Testis (tissue), 3 donors: ENCODE measurements around the gene ZNRD2. TPM values are rescaled to one million over a fixed set of nuclear protein-coding genes. Genes with fewer than 3 reads are reported as not detected.
A peak's percentile ranks its signal among the peaks of the same experiment; 100 is the strongest.

Experiments
- DNase-seq: peaks from one replicate; pipeline ENCODE4 v3.0.0-alpha.2; 2019
- H3K27ac ChIP-seq, 2 donors: fragments of 200-600 bp; sonication (generic); one replicate each; pipeline ENCODE4 v1.5.1; 2019
- H3K27me3 ChIP-seq: fragments of 200-600 bp; sonication (generic); one replicate; pipeline ENCODE4 v1.5.1; 2019
- H3K36me3 ChIP-seq: fragments of 200-600 bp; sonication (generic); one replicate; pipeline ENCODE4 v1.5.1; 2017; ENCODE audit warnings: low read depth; ENCODE audit errors: missing control alignments
- H3K4me1 ChIP-seq: fragments of 200-600 bp; sonication (generic); one replicate; pipeline ENCODE4 v1.5.1; 2019
- H3K4me3 ChIP-seq, 2 donors: fragments of 200-600 bp; sonication (generic); one replicate each; pipeline ENCODE4 v1.5.1; 2017 to 2019
- H3K9me3 ChIP-seq: fragments of 200-600 bp; sonication (generic); one replicate; pipeline ENCODE4 v1.5.1; 2017
- CTCF ChIP-seq, 3 experiments: fragments of 450-650 bp in 2 of 3; fragments of 200-600 bp in 1 of 3; sonication (generic) in 1 of 3; IDR thresholded peaks; one replicate each; pipeline ENCODE4 v1.5.1; 2016 to 2019; ENCODE audit warnings: antibody characterized with exemption in 3 of 3, mild to moderate bottlenecking in 2 of 3, moderate library complexity in 1 of 3
- POLR2A ChIP-seq: fragments of 450-650 bp; IDR thresholded peaks from one replicate; pipeline ENCODE4 v1.6.1; 2017; ENCODE audit warnings: antibody characterized with exemption, mild to moderate bottlenecking, moderate library complexity
- WGBS, 2 donors: methylation state at CpG; one replicate each; pipeline ENCODE4 v1.1.5; 2018; 5-methylcytosine and 5-hydroxymethylcytosine counted together
- intact Hi-C: fragments of 100-400 bp; cut with DNase I; formaldehyde crosslinking; loops from one replicate; pipeline ENCODE4 v1.15.1; 2023; ENCODE audit warnings: low total_unique reads
- polyA plus RNA-seq: library from polyadenylated mRNA; stranded (reverse); fragments of 350-450 nt; fragmentation: Illumina TruSeq; extraction: RNeasy Lipid Tissue Mini Kit (QIAGEN cat#74804); gene quantifications from one replicate; pipeline ENCODE4 v1.2.3, GENCODE V29; 2014; ENCODE audit warnings: low read depth, low replicate concordance; ENCODE audit not compliant: insufficient read depth
- total RNA-seq, 2 donors: library from RNA; depleted of rRNA; stranded (reverse); fragments of >200 nt; gene quantifications; one replicate each; pipeline ENCODE4 v1.2.3, GENCODE V29; 2016

Gene ZNRD2
- total and polyA plus RNA-seq, 3 donors from 2014 or later: 67.7 to 79.6 (median 77.6) TPM

GRCh38 chr11:65549096-65549495, 21.2 kb upstream of the ZNRD2 start:
- WGBS, 2 donors: 91 to 92% methylated on average over 3 of the region's 3 CpGs
- Histone ChIP-seq H3K4me3 (no peak overlapping the region), H3K9me3 (no peaks in the 10 kb centered on the region), H3K36me3 (no peaks in the 10 kb centered on the region), H3K4me1 (no peaks in the 10 kb centered on the region), H3K27ac (no peak overlapping the region), H3K27me3 (no peaks in the 10 kb centered on the region)
- TF ChIP-seq POLR2A (no peak), CTCF (IDR thresholded peaks at IDR 0.05) (no peak)
- intact Hi-C loops: no loop called here
- DNase-seq: no peak

- peaks cover 16% of the 10 kb centered on the region for H3K4me1 ChIP-seq
Observed at GRCh38 chr11:65551572-65552387, 18.5 kb upstream of the ZNRD2 start.

GRCh38 chr11:65552388-65552951, 17.8 kb upstream of the ZNRD2 start:
- H3K27me3 ChIP-seq: no peaks in the 10 kb centered on the region
- intact Hi-C loops: no loop called here
- no peaks in the 10 kb centered on the region for H3K36me3 ChIP-seq
- no peak for TF ChIP-seq POLR2A
- peak in 1 of 3 experiments; percentile 3 for TF ChIP-seq CTCF (IDR thresholded peaks at IDR 0.05)
- WGBS, 2 donors: 87 to 89% methylated on average over 6 to 9 of the region's 9 CpGs
- DNase-seq: no peak
- H3K4me1 ChIP-seq: peaks cover 16% of the 10 kb centered on the region
- no peaks in the 10 kb centered on the region for H3K9me3 ChIP-seq
- H3K27ac ChIP-seq: no peak overlapping the region
- no peak overlapping the region for H3K4me3 ChIP-seq

More at GRCh38 chr11:65551572-65552387, 18.5 kb upstream of the ZNRD2 start:
- WGBS, 2 donors: 65 to 80% methylated on average over 8 to 17 of the region's 17 CpGs
- DNase-seq: peak; percentile 72
- no peak overlapping the region for H3K4me3 ChIP-seq
- intact Hi-C loops: no loop called here
- TF ChIP-seq POLR2A (no peak), CTCF (IDR thresholded peaks at IDR 0.05) (peak in 1 of 3 experiments; percentile 46)
- H3K27ac ChIP-seq: no peak overlapping the region
- no peaks in the 10 kb centered on the region for H3K36me3 ChIP-seq
- H3K27me3 ChIP-seq: no peaks in the 10 kb centered on the region
- H3K9me3 ChIP-seq: no peaks in the 10 kb centered on the region

GRCh38 chr11:65553301-65554001, 16.8 kb upstream of the ZNRD2 start:
- Histone ChIP-seq H3K27ac (no peak overlapping the region), H3K36me3 (no peaks in the 10 kb centered on the region), H3K27me3 (no peaks in the 10 kb centered on the region), H3K4me1 (peaks cover 16% of the 10 kb centered on the region), H3K4me3 (no peak overlapping the region), H3K9me3 (no peaks in the 10 kb centered on the region)
- 60 to 70% methylated on average over 14 to 36 of the region's 37 CpGs for WGBS, 2 donors
- no peak for DNase-seq
- intact Hi-C loops: no loop called here
- TF ChIP-seq POLR2A (no peak), CTCF (IDR thresholded peaks at IDR 0.05) (no peak)
